IMR-90 (cell line): Measurements from ENCODE around the gene RAPGEF2. TPM values are rescaled to one million over a fixed set of nuclear protein-coding genes. Genes with fewer than 3 reads are reported as not detected.

Experiments used
- ATAC-seq: fragments of 200-7000 bp; cut with Tn5 transposase; 2 replicates; pipeline ENCODE4 v1.9.1; 2020; ENCODE audit warnings: low read depth, mild to moderate bottlenecking, moderate library complexity
- BruUV-seq: library from RNA; stranded (reverse); fragments of 400-500 nt; replicated peaks from 2 replicates; lab custom pipeline; 2021; lab: Mats Ljungman, UMichigan
- CTCF ChIA-PET: fragments of 300-600 bp; formaldehyde crosslinking; extraction: SDS; loops from one replicate; lab custom pipeline; 2021; ENCODE audit warnings: antibody characterized with exemption; lab: Yijun Ruan, JAX
- POLR2A ChIA-PET: fragments of 300-600 bp; sonication (Branson Sonifier 250); formaldehyde crosslinking; loops from one replicate; lab custom pipeline; 2022; ENCODE audit warnings: antibody characterized with exemption; ENCODE audit not compliant: unreplicated experiment; lab: Charles Lee
- DNase-seq: peaks from one replicate; pipeline ENCODE4 v3.0.0; 2013
- H2AFZ ChIP-seq: replicated peaks from 2 replicates; pipeline ENCODE3; 2013; ENCODE audit warnings: low read length, mild to moderate bottlenecking; ENCODE audit not compliant: poor library complexity
- H2AK5ac ChIP-seq: 2 replicates; pipeline ENCODE4 v1.6.1; 2013; ENCODE audit warnings: low read depth, low read length, inconsistent platforms
- H2AK9ac ChIP-seq: replicated peaks from 2 replicates; pipeline ENCODE3; 2013; ENCODE audit warnings: mild to moderate bottlenecking, low read depth, low read length, moderate library complexity; ENCODE audit not compliant: poor library complexity
- H2BK120ac ChIP-seq: 2 replicates; pipeline ENCODE4 v1.6.1; 2013; ENCODE audit warnings: low read depth, low read length, inconsistent platforms
- H2BK15ac ChIP-seq: 3 replicates; pipeline ENCODE4 v1.6.1; 2013; ENCODE audit warnings: low read depth, low read length, inconsistent platforms
- H2BK20ac ChIP-seq: 2 replicates; pipeline ENCODE4 v1.6.1; 2013; ENCODE audit warnings: low read depth, mild to moderate bottlenecking, inconsistent platforms, low read length, moderate library complexity
- H2BK5ac ChIP-seq: 2 replicates; pipeline ENCODE4 v1.6.1; 2013; ENCODE audit warnings: mild to moderate bottlenecking, low read depth, low read length, inconsistent platforms; ENCODE audit not compliant: poor library complexity, severe bottlenecking
- H3K14ac ChIP-seq: replicated peaks from 2 replicates; pipeline ENCODE4 v1.6.1; 2013; ENCODE audit warnings: low read depth, low read length, inconsistent platforms
- H3K18ac ChIP-seq: 2 replicates; pipeline ENCODE4 v1.6.1; 2013; ENCODE audit warnings: low read depth, low read length, control low read depth
- H3K23ac ChIP-seq: 2 replicates; pipeline ENCODE4 v1.6.1; 2013; ENCODE audit warnings: low read depth, low read length, inconsistent platforms
- H3K27ac ChIP-seq: 2 replicates; pipeline ENCODE4 v1.5.1; 2013; ENCODE audit warnings: mild to moderate bottlenecking, control low read depth, low read length; ENCODE audit not compliant: insufficient read depth
- H3K27me3 ChIP-seq: 2 replicates; pipeline ENCODE4 v1.6.1; 2013; ENCODE audit warnings: low read length; ENCODE audit not compliant: control insufficient read depth, insufficient read depth
- H3K36me3 ChIP-seq: 2 replicates; pipeline ENCODE4 v1.6.1; 2013; ENCODE audit warnings: low read length, mixed read lengths; ENCODE audit not compliant: control insufficient read depth, insufficient read depth
- H3K4ac ChIP-seq: 2 replicates; pipeline ENCODE4 v1.6.1; 2013; ENCODE audit warnings: low read depth, low read length, inconsistent platforms
- H3K4me1 ChIP-seq: 2 replicates; pipeline ENCODE4 v1.6.1; 2013; ENCODE audit warnings: low read length, mixed read lengths; ENCODE audit not compliant: control insufficient read depth, insufficient read depth
- H3K4me2 ChIP-seq: 2 replicates; pipeline ENCODE4 v1.6.1; 2013; ENCODE audit warnings: low read depth, mild to moderate bottlenecking, control low read depth, low read length, moderate library complexity
- H3K4me3 ChIP-seq: 2 replicates; pipeline ENCODE4 v1.5.1; 2013; ENCODE audit warnings: low read depth, mild to moderate bottlenecking, control low read depth, low read length, moderate library complexity; ENCODE audit not compliant: insufficient read depth
- H3K56ac ChIP-seq: 2 replicates; pipeline ENCODE4 v1.6.1; 2013; ENCODE audit warnings: low read length, inconsistent platforms; ENCODE audit not compliant: insufficient read depth; ENCODE audit errors: extremely low read depth
- H3K79me1 ChIP-seq, 2 experiments: 2 replicates each; pipeline ENCODE4 v1.6.1; 2013; ENCODE audit warnings: low read length in 2 of 2, inconsistent platforms in 1 of 2, low read depth in 1 of 2
- H3K9ac ChIP-seq: 2 replicates; pipeline ENCODE4 v1.6.1; 2013; ENCODE audit warnings: low read depth, low read length, control low read depth
- H3K9me1 ChIP-seq: 2 replicates; pipeline ENCODE4 v1.6.1; 2013; ENCODE audit warnings: low read length, inconsistent platforms; ENCODE audit not compliant: insufficient read depth
- H3K9me3 ChIP-seq: 2 replicates; pipeline ENCODE4 v1.6.1; 2013; ENCODE audit warnings: low read length; ENCODE audit not compliant: control insufficient read depth, insufficient read depth
- H4K20me1 ChIP-seq: 2 replicates; pipeline ENCODE4 v1.6.1; 2013; ENCODE audit warnings: low read length, inconsistent platforms; ENCODE audit not compliant: insufficient read depth
- H4K5ac ChIP-seq: 2 replicates; pipeline ENCODE4 v1.6.1; 2013; ENCODE audit warnings: mild to moderate bottlenecking, low read depth, low read length, control low read depth
- H4K8ac ChIP-seq, 2 experiments: 2 replicates each; pipeline ENCODE4 v1.6.1; 2013; ENCODE audit warnings: low read depth in 2 of 2, low read length in 2 of 2, control low read depth in 1 of 2, inconsistent platforms in 1 of 2
- H4K91ac ChIP-seq: 2 replicates; pipeline ENCODE4 v1.6.1; 2013; ENCODE audit warnings: low read depth, low read length, inconsistent platforms; ENCODE audit not compliant: insufficient read depth
- BHLHE40 ChIP-seq: fragments of 150-350 bp; IDR thresholded peaks from 2 replicates; pipeline ENCODE4 v1.6.1; 2016; ENCODE audit warnings: mild to moderate bottlenecking, low read depth, low read length
- CEBPB ChIP-seq: IDR thresholded peaks from 2 replicates; pipeline ENCODE4 v1.6.1; 2012; ENCODE audit warnings: low read depth, low read length, improper control_type of control experiment
- CHD1 ChIP-seq: IDR thresholded peaks from 2 replicates; pipeline ENCODE4 v1.6.1; 2012; ENCODE audit warnings: low read depth, low read length, improper control_type of control experiment
- ELK1 ChIP-seq: fragments of 150-350 bp; IDR thresholded peaks from 2 replicates; pipeline ENCODE4 v1.6.1; 2016; ENCODE audit warnings: low read depth, mild to moderate bottlenecking, low read length, moderate library complexity, borderline replicate concordance
- MAFK ChIP-seq: IDR thresholded peaks from 2 replicates; pipeline ENCODE4 v1.6.1; 2012; ENCODE audit warnings: low read depth, low read length, improper control_type of control experiment
- MAZ ChIP-seq: IDR thresholded peaks from 2 replicates; pipeline ENCODE4 v1.6.1; 2012; ENCODE audit warnings: low read depth, mild to moderate bottlenecking, low read length, improper control_type of control experiment, moderate library complexity, borderline replicate concordance
- NFE2L2 ChIP-seq: fragments of 150-350 bp; IDR thresholded peaks from 2 replicates; pipeline ENCODE4 v1.6.1; 2016; ENCODE audit warnings: low read depth, mild to moderate bottlenecking, low read length
- POLR2A ChIP-seq: IDR thresholded peaks from 2 replicates; pipeline ENCODE4 v1.6.1; 2012; ENCODE audit warnings: mild to moderate bottlenecking, low read depth, low read length
- RCOR1 ChIP-seq: IDR thresholded peaks from 2 replicates; pipeline ENCODE4 v1.6.1; 2012; ENCODE audit warnings: mild to moderate bottlenecking, low read length, improper control_type of control experiment; ENCODE audit not compliant: insufficient replicate concordance
- RFX5 ChIP-seq: IDR thresholded peaks from 2 replicates; pipeline ENCODE4 v1.8.0; 2012; ENCODE audit warnings: low read depth, mild to moderate bottlenecking, low read length, moderate library complexity
- SMC3 ChIP-seq: fragments of 150-350 bp; IDR thresholded peaks from 2 replicates; pipeline ENCODE4 v1.6.1; 2016; ENCODE audit warnings: low read depth, mild to moderate bottlenecking, antibody characterized with exemption, low read length, moderate library complexity
- WGBS, 2 experiments: methylation state at CpG; one replicate each; pipeline versions ENCODE4 v1.1.5 to v1.1.7; 2013; ENCODE audit warnings: missing lambda C conversion rate in 2 of 2; ENCODE audit not compliant: insufficient read length in 1 of 2; ENCODE audit errors: extremely low coverage in 2 of 2; 5-methylcytosine and 5-hydroxymethylcytosine counted together
- dilution Hi-C: fragments of 300-500 bp; cut with HindIII; formaldehyde crosslinking; loops from one replicate; pipeline ENCODE4 v1.14.3; 2018; ENCODE audit warnings: low sequenced_read_pairs; ENCODE audit not compliant: unreplicated experiment
- in situ Hi-C: fragments of 300-500 bp; cut with MboI; formaldehyde crosslinking; loops from 3 replicates; pipeline ENCODE4 v1.14.3; 2019; ENCODE audit warnings: low sequenced_read_pairs, inconsistent platforms, mixed read lengths
- intact Hi-C: fragments of 100-400 bp; cut with micrococcal nuclease; formaldehyde crosslinking; loops from 2 replicates; pipeline ENCODE4 v1.10.0; 2022
- polyA plus RNA-seq, 3 experiments: library from polyadenylated mRNA; depleted of rRNA; stranded (reverse); fragments of >200 nt; gene quantifications; 2 replicates each; pipeline ENCODE4 v1.2.3, GENCODE V29; 2012; ENCODE audit warnings: low replicate concordance in 1 of 3
- total RNA-seq: library from RNA; depleted of rRNA; stranded (reverse); fragments of >200 nt; gene quantifications from 2 replicates; pipeline ENCODE4 v1.2.3, GENCODE V29; 2012
- TF ChIP-seq, protein P1 (sequence below): fragments of 150-350 bp; IDR thresholded peaks from 2 replicates; pipeline ENCODE4 v1.6.1; 2017; ENCODE audit warnings: mild to moderate bottlenecking, antibody characterized with exemption, low read length, low read depth

The RAPGEF2 gene
- total and polyA plus RNA-seq, 2 of the 4 experiments (the other 2 are of a cell fraction): 27.6 to 109 TPM

DNA sequence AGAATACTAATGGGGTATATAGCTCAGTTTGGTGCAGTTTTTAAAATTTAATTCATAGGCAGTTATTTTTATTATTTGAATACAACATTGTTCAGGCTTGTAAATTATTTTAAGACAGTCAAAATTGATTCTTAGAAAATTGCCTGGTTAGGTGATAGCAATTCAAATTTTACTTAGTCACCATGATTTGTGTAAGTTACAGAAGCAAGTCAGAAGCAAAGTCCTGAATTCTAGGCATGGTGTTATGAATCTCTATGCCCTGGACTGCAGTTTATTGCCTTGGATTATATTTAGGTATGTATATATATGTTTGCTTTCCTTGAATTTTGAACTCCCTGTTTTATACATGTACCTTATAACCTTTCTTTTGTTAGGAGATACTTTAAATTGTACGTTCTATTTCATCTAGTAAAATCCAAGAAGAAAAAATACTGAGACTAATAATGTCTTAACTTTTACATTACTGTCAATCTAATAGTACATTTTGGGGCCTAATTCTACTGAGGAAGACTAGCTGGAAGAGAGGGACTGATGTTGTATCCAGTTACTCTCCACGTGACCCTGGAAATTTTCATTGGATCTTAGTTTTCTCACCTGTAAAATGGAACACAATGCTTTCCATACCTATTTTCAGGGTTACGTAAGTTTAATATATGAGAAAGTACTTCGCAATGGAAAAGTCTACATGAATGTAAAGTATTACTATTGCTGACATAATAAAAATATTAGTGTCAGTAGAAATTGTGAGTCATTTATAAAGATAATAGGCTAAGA is 25.1 kb downstream of the RAPGEF2 start:
- H2AK5ac ChIP-seq: no peak overlapping the region
- ATAC-seq (no peak), DNase-seq (no peak)
- BruUV-seq: no TSS peak
- H3K9ac ChIP-seq: no peak overlapping the region
- H3K4me2 ChIP-seq: no peak overlapping the region
- POLR2A ChIA-PET: no interaction called here
- H3K56ac ChIP-seq: no peak overlapping the region; the same call in 1 of the 2 replicates
- H2BK15ac ChIP-seq: no peak overlapping the region
- in situ Hi-C loops: no loop called here
- H2BK120ac ChIP-seq: no peak overlapping the region
- CTCF ChIA-PET: no interaction called here
- H4K5ac ChIP-seq: no peak overlapping the region
- no peaks in the 10 kb centered on the region for H3K36me3 ChIP-seq
- no peak overlapping the region for H3K14ac ChIP-seq
- H2AK9ac ChIP-seq: no peak overlapping the region
- no peak overlapping the region for H2BK20ac ChIP-seq
- dilution Hi-C loops: no loop called here
- no peak overlapping the region for H4K8ac ChIP-seq
- TF ChIP-seq, protein P1, sequence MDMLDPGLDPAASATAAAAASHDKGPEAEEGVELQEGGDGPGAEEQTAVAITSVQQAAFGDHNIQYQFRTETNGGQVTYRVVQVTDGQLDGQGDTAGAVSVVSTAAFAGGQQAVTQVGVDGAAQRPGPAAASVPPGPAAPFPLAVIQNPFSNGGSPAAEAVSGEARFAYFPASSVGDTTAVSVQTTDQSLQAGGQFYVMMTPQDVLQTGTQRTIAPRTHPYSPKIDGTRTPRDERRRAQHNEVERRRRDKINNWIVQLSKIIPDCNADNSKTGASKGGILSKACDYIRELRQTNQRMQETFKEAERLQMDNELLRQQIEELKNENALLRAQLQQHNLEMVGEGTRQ: no peak
- TF ChIP-seq SMC3: no peak
- TF ChIP-seq CHD1: no peak
- no peak for TF ChIP-seq RFX5
- TF ChIP-seq BHLHE40: no peak
- no peak for TF ChIP-seq NFE2L2
- TF ChIP-seq CEBPB: no peak
- TF ChIP-seq POLR2A: no peak
- TF ChIP-seq ELK1: no peak
- TF ChIP-seq RCOR1: no peak
- TF ChIP-seq MAFK: no peak
- TF ChIP-seq MAZ: no peak
- H3K4me3 ChIP-seq: no peak overlapping the region
- H3K9me3 ChIP-seq: no peaks in the 10 kb centered on the region
- intact Hi-C loops: no loop called here
- H3K18ac ChIP-seq: no peak overlapping the region
- no peak overlapping the region for H2AFZ ChIP-seq
- peaks cover 7 to 26% of the 10 kb centered on the region in 2 experiments for H3K79me1 ChIP-seq
- H4K91ac ChIP-seq: no peak overlapping the region
- no peak overlapping the region for H2BK5ac ChIP-seq
- no peak overlapping the region for H3K23ac ChIP-seq
- H3K9me1 ChIP-seq: 0 out of 2 replicates have a peak, but pooled peaks cover 2% of the 10 kb centered on the region
- peaks cover 2% of the 10 kb centered on the region; the same call in 1 of the 2 replicates for H3K4me1 ChIP-seq
- H3K27ac ChIP-seq: no peak overlapping the region
- no peak overlapping the region for H3K4ac ChIP-seq
- H4K20me1 ChIP-seq: peaks cover 15% of the 10 kb centered on the region
- H3K27me3 ChIP-seq: no peaks in the 10 kb centered on the region
- WGBS, 2 experiments: 60% methylated on average over 1 of the region's 4 CpGs; no CpG with 5 or more reads in 1 of the 2 experiments
